HG03469 (cell line): Measurements from ENCODE around the gene KCTD18.

ENCODE experiments used
- ATAC-seq: cut with Tn5 transposase; IDR thresholded peaks from one replicate; pipeline ENCODE4 v1.9.1; 2021; ENCODE audit warnings: mild to moderate bottlenecking, moderate library complexity, moderate number of reproducible peaks; ENCODE audit not compliant: unreplicated experiment

KCTD18 gene

GRCh38 chr2:200455958-200456421, 53.9 kb downstream of the KCTD18 start:
- ATAC-seq: peak; percentile 52

- ATAC-seq: peak; percentile 75
Observed at GRCh38 chr2:200454927-200455801, 54.7 kb downstream of the KCTD18 start.

- no peak for ATAC-seq
Observed at GRCh38 chr2:200453853-200454534, 55.9 kb downstream of the KCTD18 start.

- ATAC-seq: no peak
Observed at GRCh38 chr2:200453142-200453852, 56.6 kb downstream of the KCTD18 start.

- no peak for ATAC-seq
Observed at GRCh38 chr2:200452377-200452776, 57.5 kb downstream of the KCTD18 start.

GRCh38 chr2:200451511-200451910, 58.4 kb downstream of the KCTD18 start:
- ATAC-seq: no peak

GRCh38 chr2:200450288-200450687, 59.6 kb downstream of the KCTD18 start:
- no peak for ATAC-seq

- no peak for ATAC-seq
Observed at GRCh38 chr2:200449149-200449548, 60.7 kb downstream of the KCTD18 start.

GRCh38 chr2:200448455-200448854, 61.4 kb downstream of the KCTD18 start:
- ATAC-seq: no peak

- ATAC-seq: no peak
Observed at GRCh38 chr2:200447139-200447855, 62.6 kb downstream of the KCTD18 start.

- ATAC-seq: no peak
Observed at GRCh38 chr2:200446612-200447011, 63.3 kb downstream of the KCTD18 start.

GRCh38 chr2:200445284-200445683, 64.6 kb downstream of the KCTD18 start:
- ATAC-seq: no peak

GRCh38 chr2:200444530-200444929, 65.3 kb downstream of the KCTD18 start:
- no peak for ATAC-seq

- no peak for ATAC-seq
Observed at GRCh38 chr2:200443916-200444315, 66.0 kb downstream of the KCTD18 start.

GRCh38 chr2:200443376-200443775, 66.5 kb downstream of the KCTD18 start:
- no peak for ATAC-seq

- no peak for ATAC-seq
Observed at GRCh38 chr2:200442471-200442870, 67.4 kb downstream of the KCTD18 start.

- ATAC-seq: no peak
Observed at GRCh38 chr2:200439981-200440380, 69.9 kb downstream of the KCTD18 start.
